ENCODE measurements around the gene NBAS.
A peak's percentile ranks its signal among the peaks of the same experiment; 100 is the strongest.

NBAS gene

GRCh38 chr2:15588329-15588919 lies 27.3 kb upstream of the NBAS start:
- DNase-seq: no peak

GRCh38 chr2:15584767-15585469 lies 23.8 kb upstream of the NBAS start:
- no peak for DNase-seq

GRCh38 chr2:15584316-15584715 lies 23.2 kb upstream of the NBAS start:
- no peak for DNase-seq

- no peak for DNase-seq
Observed at GRCh38 chr2:15583826-15584225, 22.7 kb upstream of the NBAS start.

- DNase-seq: no peak
Observed at GRCh38 chr2:15582710-15583357, 21.7 kb upstream of the NBAS start.

GRCh38 chr2:15580451-15580850 lies 19.3 kb upstream of the NBAS start:
- no peak for DNase-seq

GRCh38 chr2:15579641-15580040 lies 18.5 kb upstream of the NBAS start:
- no peak for DNase-seq

GRCh38 chr2:15577071-15577735 lies 16.1 kb upstream of the NBAS start:
- DNase-seq: peak; percentile 7

GRCh38 chr2:15571729-15572128 lies 10.6 kb upstream of the NBAS start:
- no peak for DNase-seq

- no peak for DNase-seq
Observed at GRCh38 chr2:15570104-15570503, 9.0 kb upstream of the NBAS start.

- no peak for DNase-seq
Observed at GRCh38 chr2:15568874-15569273, 7.7 kb upstream of the NBAS start.

- no peak for DNase-seq
Observed at GRCh38 chr2:15566912-15567311, 5.8 kb upstream of the NBAS start.

GRCh38 chr2:15565994-15566671 lies 5.0 kb upstream of the NBAS start:
- no peak for DNase-seq

GRCh38 chr2:15565392-15565791 lies 4.3 kb upstream of the NBAS start:
- DNase-seq: no peak

GRCh38 chr2:15563227-15564100 lies 2.3 kb upstream of the NBAS start:
- no peak for DNase-seq

- DNase-seq: no peak
Observed at GRCh38 chr2:15562354-15563031, 1.4 kb upstream of the NBAS start.

- no peak for DNase-seq
Observed at GRCh38 chr2:15561574-15562344, 625 bp upstream of the NBAS start.

GRCh38 chr2:15560140-15560987 lies 770 bp downstream of the NBAS start:
- DNase-seq: no peak

- no peak for DNase-seq
Observed at GRCh38 chr2:15559379-15560139, 1.6 kb downstream of the NBAS start.
